Adrenal gland (tissue), 12 donors: Measurements from ENCODE around the gene TMEM214. TPM values are rescaled to one million over a fixed set of nuclear protein-coding genes. Genes with fewer than 3 reads are reported as not detected.

Source experiments
- DNase-seq, 7 donors: peaks; one replicate each; pipeline ENCODE4 v3.0.0-alpha.2; 2019 to 2020
- H3K27ac ChIP-seq, 5 donors: fragments of 200-600 bp; sonication (generic) in 4 of 5; 1 replicate in 3 of 5; 2 replicates in 2 of 5; pipeline versions ENCODE4 v1.5.1 to v1.8.0; 2016 to 2020; ENCODE audit warnings: mild to moderate bottlenecking in 1 of 5
- H3K27me3 ChIP-seq: fragments of 200-600 bp; 2 replicates; pipeline ENCODE4 v1.8.0; 2021
- H3K36me3 ChIP-seq, 2 donors: fragments of 200-600 bp; replicated peaks in 1 of 2; 1 replicate in 1 of 2; 2 replicates in 1 of 2; pipeline versions ENCODE4 v1.5.1 to v1.8.0; 2018 to 2022
- H3K4me1 ChIP-seq, 2 donors: fragments of 200-600 bp; replicated peaks in 1 of 2; 1 replicate in 1 of 2; 2 replicates in 1 of 2; pipeline versions ENCODE4 v1.5.1 to v1.8.0; 2018 to 2021
- H3K4me3 ChIP-seq, 4 donors: fragments of 200-600 bp; sonication (generic) in 3 of 4; one replicate each; pipeline ENCODE4 v1.5.1; 2016 to 2018
- H3K9me3 ChIP-seq, 3 donors: fragments of 200-600 bp; sonication (generic) in 1 of 3; replicated peaks in 1 of 3; 1 replicate in 2 of 3; 2 replicates in 1 of 3; pipeline versions ENCODE4 v1.5.1 to v1.8.0; 2016 to 2021
- CTCF ChIP-seq, 6 experiments: fragments of 450-650 bp in 4 of 6; fragments of 200-600 bp in 2 of 6; sonication (generic) in 1 of 6; IDR thresholded peaks; 1 replicate in 5 of 6; 2 replicates in 1 of 6; pipeline versions ENCODE4 v1.5.1 to v1.8.0; 2016 to 2021; ENCODE audit warnings: antibody characterized with exemption in 6 of 6, mild to moderate bottlenecking in 2 of 6, moderate library complexity in 1 of 6
- POLR2A ChIP-seq, 2 donors: fragments of 450-650 bp; IDR thresholded peaks; one replicate each; pipeline ENCODE4 v1.6.1; 2017; ENCODE audit warnings: antibody characterized with exemption in 2 of 2, mild to moderate bottlenecking in 2 of 2, moderate library complexity in 1 of 2
- WGBS, 4 donors: extraction: QIAGEN DNeasy Blood & Tissue Kit in 2 of 4; methylation state at CpG; one replicate each; pipeline versions ENCODE4 v1.1.5 to v1.1.7; 2013 to 2017; 5-methylcytosine and 5-hydroxymethylcytosine counted together
- intact Hi-C, 2 donors: fragments of 100-400 bp; cut with DNase I; formaldehyde crosslinking; loops; one replicate each; pipeline versions ENCODE4 v1.14.1 to v1.15.0; 2022 to 2023
- polyA plus RNA-seq, 3 donors: library from polyadenylated mRNA; stranded (reverse); fragments of 200-250 nt in 2 of 3; fragments of 350-450 nt in 1 of 3; fragmentation: Illumina TruSeq in 1 of 3; extraction: RNeasy Lipid Tissue Mini Kit (QIAGEN cat#74804) in 1 of 3; gene quantifications; one replicate each; pipeline ENCODE4 v1.2.3, GENCODE V29; 2013 to 2014
- total RNA-seq, 9 donors: library from RNA; depleted of rRNA in 4 of 9; stranded (reverse); fragments of >200 nt in 4 of 9; fragments of 120-200 nt in 1 of 9; fragmentation: NEBNext Ultra II Directional in 1 of 9; extraction: Animal tissue kit (Norgen Biotek cat#: 25700) in 1 of 9; gene quantifications; one replicate each; pipeline versions ENCODE4 v1.1.0 to v1.2.4, GENCODE V29; 2013 to 2023
- donor health status: healthy with polysubstance abuse.
- donor health status: Bipolar disorder and iron deficiency.
- donor health status: DM: yes; HTN: yes; CAD: no.
- donor health status: DM: no; HTN: no; CAD: no.
- donor health status: DM: no; HTN: no; CAD: no.
- donor health status: DM: yes; HTN: yes; CAD: no.

TMEM214 gene
- total and polyA plus RNA-seq, 12 donors, result 25.2 to 124 (median 60.1) TPM

DNA sequence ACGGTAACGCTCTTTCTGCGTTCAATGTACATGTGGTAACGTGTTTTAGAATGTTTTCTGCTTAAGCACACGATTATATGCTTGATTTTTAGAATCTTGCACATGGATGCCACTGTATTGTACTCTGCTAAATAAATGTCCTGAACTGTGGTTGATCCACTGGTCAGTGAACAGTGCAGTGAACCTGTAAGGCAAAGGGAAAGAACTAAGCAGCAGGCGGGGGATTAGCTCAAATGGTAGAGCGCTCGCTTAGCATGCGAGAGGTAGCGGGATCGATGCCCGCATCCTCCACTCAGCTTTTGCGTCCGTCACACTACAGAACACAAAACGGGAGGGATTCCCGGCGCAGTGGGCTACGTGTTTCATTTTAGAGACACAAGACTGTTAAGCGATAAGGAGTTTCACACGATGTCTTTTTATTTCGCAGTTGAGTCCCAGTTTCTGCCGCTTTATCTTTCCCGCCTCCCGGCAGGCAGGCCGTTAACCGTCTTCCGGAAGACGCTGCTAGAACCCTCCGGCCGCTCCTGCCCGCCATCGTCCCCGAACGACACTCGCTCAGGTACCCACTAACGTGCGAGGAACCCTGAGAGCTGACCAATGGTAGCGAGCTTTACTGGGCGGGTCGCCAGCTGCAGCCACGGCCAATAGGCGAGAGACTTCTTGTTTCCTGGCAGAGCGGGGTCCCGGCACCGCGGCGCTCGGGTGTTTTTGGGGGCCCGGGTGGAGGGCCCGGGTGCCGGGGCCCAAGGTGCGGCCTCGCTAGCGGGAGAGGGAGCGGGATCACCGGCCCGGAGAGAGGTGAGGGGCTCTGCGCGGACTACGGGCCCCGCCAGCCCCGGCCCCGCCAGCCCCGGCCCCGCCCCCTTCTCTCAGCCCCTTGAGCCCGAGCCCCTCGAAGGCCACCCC is 18.5 kb downstream of the TMEM214 start, which contains the start of gene AGBL5:
Gene AGBL5, plus strand, starts transcription at position 673 of the 906 bp plus-strand sequence. CDS start 1,291 bp downstream, outside the sequence.
- WGBS, 4 donors, result 0 to 1% (median 1%) methylated on average over 31 to 67 of the region's 67 CpGs
- Histone ChIP-seq H3K27ac (peak within 1 kb of the TSS; percentile 71 to 97 (median 77)), H3K4me1 (peaks cover 0 to 13% of the 10 kb centered on the region in 2 donors), H3K27me3 (no peaks in the 10 kb centered on the region), H3K36me3 (peaks cover 0 to 30% of the 10 kb centered on the region in 2 donors), H3K9me3 (no peaks in the 10 kb centered on the region), H3K4me3 (peak within 1 kb of the TSS in 3 of 4 donors; percentile 16 to 95 (median 80))
- intact Hi-C loops, result no loop called here
- DNase-seq, result peak; percentile 96 to 99 (median 96)
- TF ChIP-seq POLR2A (IDR thresholded peaks at IDR 0.05), result peak; percentile 11 to 72
- no peak for TF ChIP-seq CTCF (IDR thresholded peaks at IDR 0.05)

DNA sequence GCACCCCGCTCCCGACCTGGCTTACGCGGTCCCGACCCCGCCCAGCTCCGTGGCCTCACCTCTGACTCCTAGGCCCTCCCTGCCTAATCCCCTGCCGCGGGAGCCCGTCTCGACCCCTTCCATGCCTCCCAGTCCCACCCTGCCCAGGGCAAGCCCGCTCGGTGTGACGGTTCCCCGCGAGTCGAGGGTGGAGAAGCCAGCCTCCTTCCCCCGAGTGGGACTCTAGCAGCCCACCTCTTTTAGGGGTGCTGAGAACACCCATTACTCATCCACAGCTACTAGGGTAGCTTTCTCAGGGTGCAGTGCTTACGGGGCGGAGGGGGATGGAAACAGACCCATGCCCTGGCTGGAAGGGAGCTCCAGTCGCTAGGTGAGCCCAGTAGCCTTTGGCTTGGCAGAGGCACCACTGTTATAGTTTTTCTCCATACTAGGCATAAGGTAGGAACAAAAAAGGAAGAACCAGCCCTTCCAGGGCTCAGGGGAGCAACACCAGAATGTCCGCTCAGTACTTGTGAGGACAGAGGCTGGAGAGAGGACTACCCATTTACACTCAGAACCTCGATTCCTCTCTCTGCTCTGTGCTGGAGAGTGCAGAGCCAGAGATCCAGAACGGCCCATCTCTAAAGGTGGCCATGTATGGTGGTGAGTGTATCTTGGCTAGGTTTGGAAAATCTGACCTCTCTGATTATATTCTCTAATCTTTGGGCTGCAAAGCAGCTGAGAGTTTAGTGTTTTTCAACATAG is 19.3 kb downstream of the TMEM214 start:
- Histone ChIP-seq H3K9me3 (no peaks in the 10 kb centered on the region), H3K36me3 (peaks cover 0 to 39% of the 10 kb centered on the region in 2 donors), H3K27ac (peak overlapping the region in 4 of 5 donors; percentile 72 to 97 (median 84)), H3K4me1 (peaks cover 0 to 13% of the 10 kb centered on the region in 2 donors), H3K4me3 (peak overlapping the region in 3 of 4 donors; percentile 16 to 95 (median 80)), H3K27me3 (no peaks in the 10 kb centered on the region)
- WGBS, 4 donors, result 4 to 29% (median 8%) methylated on average over 3 to 24 of the region's 24 CpGs
- no peak for TF ChIP-seq POLR2A (IDR thresholded peaks at IDR 0.05)
- TF ChIP-seq CTCF (IDR thresholded peaks at IDR 0.05), result no peak
- intact Hi-C loops, result no loop called here
- peak; percentile 24 to 74 (median 48) for DNase-seq

DNA sequence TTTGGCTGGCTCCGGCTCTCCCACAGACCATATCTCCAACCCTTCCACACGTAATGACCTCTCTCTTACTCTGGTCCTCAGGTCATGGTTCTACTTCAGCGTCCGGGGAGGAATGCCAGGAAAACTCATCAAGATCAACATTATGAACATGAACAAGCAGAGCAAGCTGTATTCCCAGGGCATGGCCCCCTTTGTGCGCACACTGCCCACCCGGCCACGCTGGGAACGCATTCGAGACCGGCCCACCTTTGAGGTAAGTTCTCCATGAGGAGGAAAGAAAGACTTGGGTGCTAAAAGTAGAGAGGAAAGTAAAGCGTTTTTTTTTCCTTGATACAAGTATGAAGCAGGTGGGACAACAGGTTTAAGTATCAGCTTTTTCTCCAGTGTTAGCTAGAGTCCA is 20.6 kb downstream of the TMEM214 start:
- Histone ChIP-seq H3K4me1 (peaks cover 0 to 13% of the 10 kb centered on the region in 2 donors), H3K27me3 (no peaks in the 10 kb centered on the region), H3K9me3 (no peaks in the 10 kb centered on the region), H3K36me3 (peaks cover 0 to 46% of the 10 kb centered on the region in 2 donors), H3K27ac (no peak overlapping the region), H3K4me3 (no peak overlapping the region)
- intact Hi-C loops, result no loop called here
- TF ChIP-seq CTCF (IDR thresholded peaks at IDR 0.05) (no peak), POLR2A (IDR thresholded peaks at IDR 0.05) (no peak)
- DNase-seq, result no peak
- 82 to 88% (median 85%) methylated on average over 11 of the region's 11 CpGs for WGBS, 4 donors

DNA sequence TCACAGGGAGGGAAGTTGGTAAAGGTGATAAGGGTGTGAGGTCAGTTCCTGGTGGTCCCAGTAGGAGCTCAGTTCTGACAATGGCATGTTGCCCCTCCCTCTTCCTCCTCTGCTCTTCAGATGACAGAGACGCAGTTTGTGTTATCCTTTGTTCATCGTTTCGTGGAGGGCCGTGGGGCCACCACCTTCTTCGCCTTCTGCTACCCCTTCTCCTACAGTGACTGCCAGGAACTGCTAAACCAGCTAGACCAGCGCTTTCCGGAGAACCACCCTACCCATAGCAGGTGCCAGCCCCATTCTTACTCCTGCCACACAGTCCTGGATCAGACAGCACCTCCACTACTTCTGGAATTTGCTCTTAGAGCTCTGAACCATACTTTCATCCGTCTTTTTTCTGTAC is 21.0 kb downstream of the TMEM214 start:
- peaks cover 0 to 50% of the 10 kb centered on the region in 2 donors for H3K36me3 ChIP-seq
- TF ChIP-seq CTCF (IDR thresholded peaks at IDR 0.05) (no peak), POLR2A (IDR thresholded peaks at IDR 0.05) (no peak)

More for the DNA sequence above, 21.0 kb downstream of the TMEM214 start:
- DNase-seq, result no peak
- H3K4me1 ChIP-seq, result peaks cover 2 to 17% of the 10 kb centered on the region in 2 donors
- H3K27me3 ChIP-seq, result no peaks in the 10 kb centered on the region
- intact Hi-C loops, result no loop called here
- 84 to 92% (median 88%) methylated on average over 8 of the region's 8 CpGs for WGBS, 4 donors
- H3K4me3 ChIP-seq, result no peak overlapping the region
- no peaks in the 10 kb centered on the region for H3K9me3 ChIP-seq
- no peak overlapping the region for H3K27ac ChIP-seq
